Measurements from ENCODE around the gene CHRNB1. TPM values are rescaled to one million over a fixed set of nuclear protein-coding genes. Genes with fewer than 3 reads are reported as not detected.

The CHRNB1 gene
- total RNA-seq, 1 experiment from 2014 or later: 12.7 TPM

GRCh38 chr17:7464081-7464480 lies 19.2 kb downstream of the CHRNB1 start:
- no peaks in the 10 kb centered on the region for H3K79me1 ChIP-seq (ENCODE audit: insufficient read depth, low read depth, low read length, poor library complexity, severe bottlenecking)
- H3K18ac ChIP-seq (ENCODE audit: insufficient read length, low read depth, low read length): no peak overlapping the region
- Mint-ChIP-seq H3K4me1 (peaks cover 9 to 21% of the 10 kb centered on the region in 2 experiments), H3K36me3 (ENCODE audit: insufficient read depth in 1 of 3, low read depth in 3 of 3) (peaks cover 3 to 20% (median 18%) of the 10 kb centered on the region in 3 experiments; a peak in 5 of 7 replicates), H3K27me3 (ENCODE audit: low read depth) (no peaks in the 10 kb centered on the region), H3K9me3 (no peaks in the 10 kb centered on the region), H3K27ac (0 out of 7 replicates have a peak overlapping the region, but pooled peaks of 1 of the 3 experiments have one; percentile 21), H3K4me3 (peak overlapping the region in 1 of 2 experiments; percentile 50; a peak in 1 of 5 replicates)
- no peaks in the 10 kb centered on the region for H3K79me2 ChIP-seq (ENCODE audit: insufficient read depth, low read length)
- H3K23ac ChIP-seq (ENCODE audit: insufficient read length, low read depth, low read length): no peak overlapping the region
- H3K27me3 ChIP-seq (ENCODE audit: insufficient read depth, low read length): no peaks in the 10 kb centered on the region
- no peak overlapping the region for H3K4me2 ChIP-seq (ENCODE audit: insufficient read depth, insufficient read length, low read length)
- no peak overlapping the region for H3K14ac ChIP-seq (ENCODE audit: insufficient read depth, low read length)
- H4K91ac ChIP-seq (ENCODE audit: insufficient read length, low read depth, low read length): no peak overlapping the region
- H3K23me2 ChIP-seq (ENCODE audit: insufficient read length, low read depth, low read length, poor library complexity, severe bottlenecking): no peaks in the 10 kb centered on the region
- no peak overlapping the region for H3K4ac ChIP-seq (ENCODE audit: low read depth, low read length)
- no peak overlapping the region for H2BK5ac ChIP-seq (ENCODE audit: insufficient read length, low read length)
- H2BK20ac ChIP-seq (ENCODE audit: low read depth, low read length, poor library complexity, severe bottlenecking): no peak overlapping the region
- H4K5ac ChIP-seq (ENCODE audit: insufficient read length, low read depth, low read length): no peak overlapping the region
- H4K8ac ChIP-seq (replicated peaks; ENCODE audit: insufficient read length, low read depth, low read length): no peak overlapping the region
- H3K9me3 ChIP-seq (ENCODE audit: control insufficient read depth, low read depth, low read length): no peaks in the 10 kb centered on the region
- H2BK12ac ChIP-seq (ENCODE audit: insufficient read length, low read depth, low read length): no peak overlapping the region
- no peak overlapping the region for H2AK5ac ChIP-seq (ENCODE audit: insufficient read length, low read length)
- no peak overlapping the region for H2BK120ac ChIP-seq (ENCODE audit: low read depth, low read length, poor library complexity, severe bottlenecking)
- no peak overlapping the region for H3K9ac ChIP-seq (ENCODE audit: extremely low read depth, insufficient read length, low read length)
- peaks cover 8% of the 10 kb centered on the region; the same call in 1 of the 2 replicates for H3K4me1 ChIP-seq (ENCODE audit: insufficient read depth, low read length)
- H3K56ac ChIP-seq (ENCODE audit: insufficient read length, low read depth, low read length): no peak overlapping the region
- H3T11ph ChIP-seq (ENCODE audit: low read length): no peak overlapping the region
- no peak overlapping the region for H2BK15ac ChIP-seq (ENCODE audit: low read depth, low read length)
- no peak for DNase-seq
- WGBS (ENCODE audit: extremely low coverage, insufficient read length, low lambda C conversion rate): no CpG with 5 or more reads among the region's 9 CpGs
- TF ChIP-seq CTCF (conservative IDR thresholded peaks at IDR 0.05): no peak
- H2AFZ ChIP-seq (ENCODE audit: low read length): no peak overlapping the region
- no peak overlapping the region for H3K27ac ChIP-seq (ENCODE audit: insufficient read length, low read depth, low read length)
- peaks cover 2% of the 10 kb centered on the region for H4K20me1 ChIP-seq (ENCODE audit: control insufficient read depth, insufficient read depth, insufficient read length)
